Measurements from ENCODE around the gene ILDR1.

ILDR1 gene

GRCh38 chr3:122032531-122032930, 10.5 kb upstream of the ILDR1 start:
- DNase-seq (ENCODE audit: extremely low read depth, low read depth): no peak
- no peak for TF ChIP-seq CTCF (IDR thresholded peaks at IDR 0.05; ENCODE audit: low read depth, low read length)

GRCh38 chr3:122031123-122031468, 9.0 kb upstream of the ILDR1 start:
- TF ChIP-seq CTCF (IDR thresholded peaks at IDR 0.05; ENCODE audit: low read depth, low read length): no peak
- DNase-seq (ENCODE audit: extremely low read depth, low read depth): no peak

- no peak for DNase-seq (ENCODE audit: extremely low read depth, low read depth)
- TF ChIP-seq CTCF (IDR thresholded peaks at IDR 0.05; ENCODE audit: low read depth, low read length): no peak
Observed at GRCh38 chr3:122030381-122031122, 8.5 kb upstream of the ILDR1 start.

- DNase-seq (ENCODE audit: extremely low read depth, low read depth): no peak
- no peak for TF ChIP-seq CTCF (IDR thresholded peaks at IDR 0.05; ENCODE audit: low read depth, low read length)
Observed at GRCh38 chr3:122025296-122025695, 3.2 kb upstream of the ILDR1 start.

- DNase-seq (ENCODE audit: extremely low read depth, low read depth): no peak
- no peak for TF ChIP-seq CTCF (IDR thresholded peaks at IDR 0.05; ENCODE audit: low read depth, low read length)
Observed at GRCh38 chr3:122024800-122025199, 2.8 kb upstream of the ILDR1 start.

GRCh38 chr3:122023335-122023910, 1.4 kb upstream of the ILDR1 start:
- no peak for TF ChIP-seq CTCF (IDR thresholded peaks at IDR 0.05; ENCODE audit: low read depth, low read length)
- DNase-seq (ENCODE audit: extremely low read depth, low read depth): no peak

- DNase-seq (ENCODE audit: extremely low read depth, low read depth): no peak
- TF ChIP-seq CTCF (IDR thresholded peaks at IDR 0.05; ENCODE audit: low read depth, low read length): no peak
Observed at GRCh38 chr3:122021037-122021436, 1.0 kb downstream of the ILDR1 start.
